Stimulated activated CD8-positive, alpha-beta memory T cell treated with anti-CD3 and anti-CD28 coated beads, Interleukin-7, amount 100 ng/mL, for 4 hours (primary cell): ENCODE data around the gene TAMM41.
"Not testable (repeated sequence)": the region's sequence is repeated elsewhere in the genome, so short reads cannot be mapped to it uniquely, and the experiment has no call there.

ENCODE experiments used
- DNase-seq, 2 donors: peaks; one replicate each; pipeline ENCODE4 v3.0.0-alpha.2; 2020; ENCODE audit warnings: low read depth in 2 of 2

The TAMM41 gene, protein sequence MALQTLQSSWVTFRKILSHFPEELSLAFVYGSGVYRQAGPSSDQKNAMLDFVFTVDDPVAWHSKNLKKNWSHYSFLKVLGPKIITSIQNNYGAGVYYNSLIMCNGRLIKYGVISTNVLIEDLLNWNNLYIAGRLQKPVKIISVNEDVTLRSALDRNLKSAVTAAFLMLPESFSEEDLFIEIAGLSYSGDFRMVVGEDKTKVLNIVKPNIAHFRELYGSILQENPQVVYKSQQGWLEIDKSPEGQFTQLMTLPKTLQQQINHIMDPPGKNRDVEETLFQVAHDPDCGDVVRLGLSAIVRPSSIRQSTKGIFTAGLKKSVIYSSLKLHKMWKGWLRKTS

DNA sequence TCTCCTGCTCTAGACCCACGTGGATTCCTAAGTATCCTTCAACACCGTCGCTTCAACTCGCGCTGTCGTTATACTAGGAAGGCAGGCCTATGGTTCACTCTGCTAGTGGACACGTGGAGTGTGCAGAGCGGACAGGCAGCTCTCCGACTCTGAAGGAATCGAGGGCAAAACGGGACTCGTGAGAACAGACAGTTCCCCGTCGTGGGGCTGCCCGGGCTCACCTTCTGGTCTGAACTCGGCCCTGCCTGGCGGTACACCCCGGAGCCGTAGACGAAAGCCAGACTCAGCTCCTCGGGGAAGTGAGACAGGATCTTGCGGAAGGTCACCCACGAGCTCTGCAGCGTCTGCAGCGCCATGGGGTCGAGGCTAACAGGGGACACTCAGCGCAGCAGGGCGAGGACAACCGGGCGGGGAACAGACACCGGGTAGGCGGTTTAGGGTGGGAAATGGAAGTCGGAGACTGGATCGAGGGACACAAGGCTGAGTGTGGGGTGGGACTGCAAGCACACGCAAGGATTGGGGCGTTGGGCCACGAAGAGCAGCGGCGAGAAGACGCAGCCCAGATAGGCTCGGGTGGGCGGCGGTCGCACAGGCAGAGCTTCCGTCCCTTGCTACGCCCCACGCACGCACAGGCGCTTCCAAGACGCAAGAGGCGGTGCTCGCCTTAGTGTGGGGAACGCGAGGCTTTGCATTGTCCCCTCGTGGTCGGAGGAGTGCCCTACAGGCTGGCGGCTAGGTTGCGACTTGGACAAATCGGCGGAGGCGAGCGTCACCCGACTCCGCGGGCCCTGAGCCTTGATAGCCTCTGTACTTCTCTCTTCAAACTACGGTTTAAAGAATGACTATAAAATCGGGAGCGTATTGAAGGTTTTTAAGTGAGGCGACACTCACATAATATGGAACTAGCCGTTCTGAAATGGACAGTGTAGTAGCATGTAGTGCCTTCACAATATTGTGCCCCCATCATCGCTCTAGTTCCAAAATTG is at the start of gene TAMM41:
TSS of gene TAMM41 (minus strand) at position 605 of the 986 bp plus-strand sequence. CDS start at position 356, 249 bp downstream.
- DNase-seq, result peak; percentile 85 to 89

DNA sequence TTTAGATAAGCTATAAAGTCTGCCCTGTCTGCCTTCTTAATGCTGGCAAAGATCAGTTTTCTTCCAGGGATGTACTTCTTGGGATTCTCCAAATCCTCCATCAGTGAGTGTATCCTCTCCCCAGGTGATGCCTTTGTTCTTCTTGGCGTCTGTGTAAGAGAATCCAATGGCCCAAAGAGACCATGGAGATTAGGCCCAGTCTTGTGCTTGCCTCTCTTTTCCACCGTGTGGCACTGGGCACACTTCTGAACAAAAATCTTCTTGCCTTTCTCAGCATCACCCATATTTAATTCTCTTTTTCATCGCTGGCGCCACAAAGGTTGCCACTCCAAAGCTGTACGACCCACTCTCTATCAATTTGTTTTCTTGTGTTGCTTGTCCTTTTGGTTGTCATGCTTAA is 32.2 kb upstream of the TAMM41 start:
- DNase-seq, result no peak

DNA sequence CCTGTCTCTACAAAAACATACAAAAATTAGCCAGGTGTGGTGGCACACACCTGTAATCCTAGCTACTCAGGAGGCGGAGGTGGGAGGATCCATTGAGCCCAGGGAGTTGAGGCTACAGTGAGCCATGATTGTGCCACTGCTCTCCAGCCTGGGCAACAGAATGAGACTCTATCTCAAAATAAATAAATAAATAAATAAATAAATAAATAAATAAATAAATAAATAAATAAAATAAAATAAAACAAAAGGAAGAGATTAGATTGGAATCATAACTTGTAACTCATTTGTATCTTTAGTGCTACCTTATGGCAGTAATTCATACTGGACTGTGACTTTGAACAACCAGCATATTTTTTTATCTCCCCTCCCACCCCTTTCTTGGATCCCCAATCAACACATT is 28.0 kb upstream of the TAMM41 start:
- DNase-seq, result not testable (repeated sequence)

DNA sequence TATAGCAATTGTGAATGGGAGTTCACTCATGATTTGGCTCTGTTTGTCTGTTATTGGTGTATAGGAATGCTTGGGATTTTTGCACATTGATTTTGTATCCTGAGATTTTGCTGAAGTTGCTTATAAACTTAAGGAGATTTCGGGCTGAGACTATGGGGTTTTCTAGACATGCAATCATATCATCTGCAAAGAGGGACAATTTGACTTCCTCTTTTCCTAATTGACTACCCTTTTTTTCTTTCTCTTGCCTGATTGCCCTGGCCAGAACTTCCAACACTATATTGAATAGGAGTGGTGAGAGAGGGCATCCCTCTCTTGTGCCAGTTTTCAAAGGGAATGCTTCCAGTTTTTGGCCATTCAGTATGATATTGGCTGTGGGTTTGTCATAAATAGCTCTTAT is 17.1 kb upstream of the TAMM41 start:
- not testable (repeated sequence) for DNase-seq

DNA sequence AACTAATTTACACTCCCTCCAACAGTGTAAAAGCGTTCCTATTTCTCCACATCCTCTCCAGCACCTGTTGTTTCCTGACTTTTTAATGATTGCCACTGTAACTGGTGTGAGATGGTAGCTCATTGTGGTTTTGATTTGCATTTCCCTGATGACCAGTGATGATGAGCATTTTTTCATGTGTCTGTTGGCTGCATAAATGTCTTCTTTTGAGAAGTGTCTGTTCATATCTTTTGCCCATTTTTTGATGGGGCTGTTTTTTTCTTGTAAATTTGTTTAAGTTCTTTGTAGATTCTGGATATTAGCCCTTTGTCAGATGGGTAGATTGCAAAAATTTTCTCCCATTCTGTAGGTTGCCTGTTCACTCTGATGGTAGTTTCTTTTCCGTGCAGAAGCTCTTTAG is 15.9 kb upstream of the TAMM41 start:
- DNase-seq, result not testable (repeated sequence)

DNA sequence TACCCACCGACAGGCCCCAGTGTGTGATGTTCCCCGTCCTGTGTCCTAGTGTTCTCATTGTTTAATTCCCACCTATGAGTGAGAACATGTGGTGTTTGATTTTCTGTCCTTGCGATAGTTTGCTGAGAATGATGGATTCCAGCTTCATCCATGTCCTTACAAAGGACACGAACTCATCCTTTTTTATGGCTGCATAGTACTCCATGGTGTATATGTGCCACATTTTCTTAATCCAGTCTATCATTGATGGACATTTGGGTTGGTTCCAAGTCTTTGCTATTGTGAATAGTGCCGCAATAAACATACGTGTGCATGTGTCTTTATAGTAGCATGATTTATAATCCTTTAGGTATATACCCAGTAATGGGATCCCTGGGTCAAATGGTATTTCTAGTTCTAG is 15.5 kb upstream of the TAMM41 start:
- DNase-seq, result not testable (repeated sequence)

DNA sequence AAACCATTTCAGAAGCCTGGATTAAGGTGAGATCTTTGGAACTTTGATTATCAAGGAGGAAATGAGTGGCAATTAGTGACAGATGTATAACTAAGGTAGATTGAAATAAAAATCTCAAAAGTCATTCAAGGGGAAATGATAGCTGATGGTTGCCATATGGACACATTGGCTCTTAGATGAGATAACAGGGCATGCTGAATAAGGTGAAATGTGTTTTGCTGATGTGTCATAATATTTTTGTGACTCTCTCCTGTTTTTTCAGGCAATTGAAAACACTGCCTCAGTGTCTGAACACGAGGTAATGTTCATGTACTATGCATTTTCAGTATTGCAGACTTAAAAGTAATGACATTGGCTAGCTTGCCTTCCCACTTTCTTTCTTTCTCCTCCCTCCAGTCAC is 13.5 kb upstream of the TAMM41 start:
- DNase-seq, result not testable (repeated sequence)

DNA sequence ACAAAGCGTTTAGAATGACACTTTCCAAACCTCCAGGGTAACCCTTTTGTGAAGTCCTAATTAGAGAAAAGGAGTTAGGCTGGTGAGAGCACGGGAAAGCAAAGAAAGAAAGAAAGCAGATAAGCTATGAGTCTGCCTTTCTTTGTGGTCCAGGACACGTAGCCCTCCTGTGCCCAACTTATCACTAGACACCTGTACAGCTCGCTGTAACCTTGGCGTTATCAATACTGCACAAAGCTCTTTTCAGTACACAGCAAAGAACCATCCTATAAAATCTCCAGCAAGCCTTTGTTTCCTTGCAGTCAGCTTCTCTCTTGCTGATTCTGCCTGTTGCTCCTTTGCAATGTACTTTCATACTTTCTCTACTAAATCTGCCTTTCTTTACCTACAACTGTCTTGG is 6.8 kb upstream of the TAMM41 start:
- DNase-seq, result no peak

DNA sequence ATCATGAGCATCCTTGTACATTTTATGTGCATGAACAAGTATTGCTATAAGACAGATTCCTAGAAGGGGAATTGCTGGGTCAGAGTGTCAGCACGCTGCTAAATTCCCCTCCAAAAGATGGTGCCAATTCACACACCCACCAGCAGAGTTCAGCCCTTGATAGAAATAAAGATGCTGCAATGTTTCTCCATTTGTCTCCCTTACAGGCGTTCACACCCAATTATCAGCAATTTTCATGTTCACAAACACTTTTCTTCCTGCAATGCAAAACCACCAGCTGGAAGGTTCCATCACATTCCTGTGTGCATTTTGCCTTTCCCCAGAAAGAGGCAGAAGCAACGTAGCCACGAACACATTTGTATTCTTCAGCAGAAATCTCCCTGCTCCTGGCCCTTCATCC is 3.3 kb upstream of the TAMM41 start:
- no peak for DNase-seq

DNA sequence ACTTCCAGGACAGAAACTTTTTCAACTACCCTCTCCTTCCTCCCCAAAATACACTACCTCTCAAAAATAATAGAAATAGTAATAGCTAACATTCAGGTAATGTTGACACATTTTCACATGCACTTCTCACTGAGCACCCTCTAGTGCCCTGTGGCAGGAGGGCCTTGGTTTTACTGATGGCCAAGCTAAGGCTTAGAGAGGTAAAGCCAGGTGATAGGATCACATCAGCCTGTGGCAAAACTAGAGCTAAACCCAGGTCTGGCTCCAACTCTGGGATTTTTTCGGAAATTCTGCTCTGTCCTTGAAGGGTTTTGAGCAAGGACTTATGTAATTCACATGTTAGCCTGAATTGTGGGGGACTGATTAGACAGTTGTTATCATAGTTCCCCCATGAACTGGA is 922 bp upstream of the TAMM41 start:
- DNase-seq, result no peak

DNA sequence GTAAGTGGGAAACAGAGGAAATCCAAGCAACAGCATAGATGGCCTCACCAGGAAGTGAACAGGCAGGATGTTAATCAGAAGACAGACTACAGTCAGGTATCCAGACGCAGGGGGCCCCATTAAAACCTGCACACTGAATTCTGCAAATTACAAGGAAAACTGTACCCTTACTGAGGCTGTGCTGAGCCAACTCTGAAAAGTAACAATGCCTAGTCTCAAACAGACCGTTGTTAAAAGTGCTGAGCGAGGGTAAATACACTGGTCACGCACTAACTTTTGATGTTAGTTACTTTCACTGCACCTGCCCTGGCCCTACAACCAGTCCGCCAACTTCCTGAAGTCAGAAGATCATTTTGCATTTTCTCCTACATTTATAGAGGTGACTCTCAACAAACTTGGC is 1.0 kb downstream of the TAMM41 start:
- no peak for DNase-seq

DNA sequence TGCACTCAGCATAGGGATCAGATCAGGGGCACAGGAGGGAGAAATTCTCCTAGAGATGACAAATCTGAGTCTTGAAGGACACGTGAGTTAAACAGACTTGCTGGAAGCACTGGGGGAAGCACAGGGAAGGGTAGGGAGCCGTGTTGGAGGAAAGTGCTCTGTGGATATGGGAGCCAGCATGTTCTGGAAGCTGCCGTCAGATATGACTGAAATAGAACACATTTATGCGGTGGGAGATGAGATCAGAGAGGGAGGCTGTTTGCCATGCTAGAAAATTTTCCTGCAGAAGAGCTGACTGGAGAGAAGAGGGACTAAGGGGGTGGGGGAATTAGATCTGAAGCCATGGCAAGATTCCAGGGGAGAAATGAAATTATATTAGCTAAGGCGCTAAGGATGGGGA is 1.8 kb downstream of the TAMM41 start:
- DNase-seq, result no peak

DNA sequence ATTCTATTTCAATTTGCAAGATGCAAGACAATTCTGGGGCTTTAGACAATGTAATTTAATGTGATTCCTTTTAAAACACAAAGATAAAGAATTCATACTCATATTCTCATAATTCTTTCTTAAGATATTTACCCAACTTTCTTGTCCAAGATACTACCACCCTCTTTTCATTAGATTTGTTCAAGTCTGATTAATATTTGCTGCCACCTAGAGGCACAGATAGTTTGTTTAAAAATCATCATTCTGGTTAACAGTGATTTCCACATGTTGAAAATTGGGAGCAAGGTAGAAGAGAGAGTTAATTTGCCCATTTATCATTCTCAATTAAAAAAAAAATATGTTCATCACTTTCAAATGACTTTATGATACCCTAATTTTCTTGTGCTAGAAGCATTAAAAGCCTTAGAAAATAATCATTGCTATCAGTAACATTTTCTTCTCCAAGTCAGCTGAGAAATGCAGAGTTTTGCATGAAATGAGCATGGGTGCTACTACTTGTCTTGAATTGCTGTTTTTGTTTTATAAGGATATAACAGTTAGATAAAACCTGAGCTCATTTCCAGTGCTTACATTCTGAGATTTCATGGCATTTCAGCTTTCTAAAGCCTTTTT is 11.6 kb downstream of the TAMM41 start:
- DNase-seq, result no peak

DNA sequence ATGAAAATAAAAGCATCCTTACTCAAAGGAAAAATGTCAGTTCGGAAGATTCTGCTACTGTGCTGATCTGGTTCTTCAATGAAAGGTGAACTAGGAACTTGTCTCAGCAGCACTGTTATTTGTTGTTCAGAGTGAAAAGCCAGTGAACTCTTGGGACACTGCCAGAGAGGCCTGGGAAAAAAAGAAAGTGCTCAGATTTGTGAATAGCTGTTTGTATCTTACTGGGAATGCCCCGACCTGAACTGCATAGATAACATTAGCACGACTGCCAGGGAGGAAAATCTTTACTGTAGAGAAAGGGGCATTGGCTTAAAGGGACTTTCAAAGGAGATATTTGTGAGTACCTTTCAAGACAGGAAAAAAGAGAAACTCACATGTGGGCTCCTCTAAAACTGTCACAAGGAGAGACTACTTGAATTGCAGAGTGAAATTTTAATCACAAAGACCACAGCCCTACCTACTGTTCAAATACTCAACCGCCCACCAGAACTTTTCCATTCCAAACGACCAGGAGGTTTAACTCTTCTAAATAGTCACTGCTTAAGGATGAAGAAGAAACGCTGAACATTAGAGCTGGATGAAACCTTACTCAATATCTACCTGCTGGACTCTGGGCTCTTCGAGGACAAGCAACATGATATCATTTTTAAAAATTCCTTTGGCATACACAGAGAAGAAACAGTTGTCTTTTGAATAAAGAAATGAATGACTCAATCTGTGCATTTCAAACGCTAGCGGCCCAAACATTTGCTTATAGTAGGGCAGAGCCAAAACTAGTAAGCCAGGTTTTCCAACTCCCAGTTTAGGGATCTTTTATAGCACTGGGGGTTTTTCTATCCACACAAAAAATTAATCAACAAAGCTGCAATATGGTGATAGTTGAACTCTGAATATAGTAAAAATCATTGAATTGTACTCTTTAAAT is 13.4 kb downstream of the TAMM41 start:
- no peak for DNase-seq

DNA sequence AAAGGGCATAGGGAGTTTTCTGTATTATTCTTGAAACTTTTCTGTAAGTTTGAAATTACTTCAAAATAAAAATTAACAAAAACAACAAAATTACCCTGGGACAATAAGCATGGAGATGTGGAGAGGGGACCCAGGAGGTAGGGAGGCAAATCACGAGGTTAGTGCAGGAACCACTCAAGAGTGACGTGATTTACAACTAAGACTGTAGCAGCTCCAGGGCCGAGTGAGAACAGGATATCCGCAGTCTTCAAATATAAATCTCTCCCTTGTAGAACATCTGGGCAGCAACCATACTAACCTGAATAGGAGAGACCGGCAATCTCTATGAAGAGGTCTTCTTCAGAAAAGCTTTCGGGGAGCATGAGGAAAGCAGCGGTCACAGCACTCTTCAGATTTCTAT is 17.3 kb downstream of the TAMM41 start:
- no peak for DNase-seq

DNA sequence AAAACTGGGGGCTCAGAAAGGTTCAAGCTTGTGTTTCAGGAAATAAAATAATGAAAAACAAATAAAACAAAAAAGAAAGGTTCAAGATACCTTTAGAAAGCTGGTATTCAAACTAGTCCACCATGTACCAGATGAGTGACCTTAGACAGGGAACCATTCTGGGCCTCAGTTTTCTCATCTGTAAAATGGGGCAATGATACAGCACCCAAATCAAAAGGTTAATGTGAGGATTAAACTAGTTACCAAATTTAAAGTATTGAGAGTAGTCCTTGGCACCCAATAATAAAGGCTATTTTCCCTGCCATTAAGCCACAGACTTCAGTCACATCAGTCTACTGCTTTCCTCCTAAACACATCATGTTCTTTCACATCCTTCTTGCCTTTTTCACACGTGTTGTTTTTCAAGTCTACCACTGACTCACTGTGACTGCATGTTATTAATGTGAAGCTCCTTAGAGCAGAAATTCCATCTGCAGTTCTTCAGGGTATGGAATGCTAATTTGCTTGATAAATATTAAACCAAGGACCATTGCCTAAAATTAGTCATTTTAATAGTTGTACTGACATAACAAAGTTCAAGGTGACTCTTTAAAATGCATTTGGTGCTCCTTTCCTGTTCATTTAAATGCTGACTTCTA is 19.9 kb downstream of the TAMM41 start:
- no peak for DNase-seq

DNA sequence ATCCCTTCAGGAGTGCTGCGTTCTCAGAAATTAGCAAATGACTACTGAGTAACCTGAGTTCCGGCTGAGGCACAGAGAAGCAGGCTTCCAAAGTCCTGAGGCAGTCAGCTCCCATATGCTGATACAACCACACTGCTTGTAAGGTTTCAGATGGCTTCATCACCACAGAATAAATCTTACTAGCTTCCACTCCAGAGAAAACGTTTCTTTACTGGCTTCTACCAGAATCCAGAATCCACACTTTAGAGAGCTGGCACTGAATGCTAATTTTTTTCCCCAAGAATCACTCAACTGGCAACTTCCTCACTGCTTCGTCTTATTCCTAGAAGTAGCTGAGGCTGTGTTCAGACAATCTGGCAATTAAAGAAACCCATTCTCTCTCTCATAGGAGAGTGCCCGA is 21.4 kb downstream of the TAMM41 start:
- no peak for DNase-seq

DNA sequence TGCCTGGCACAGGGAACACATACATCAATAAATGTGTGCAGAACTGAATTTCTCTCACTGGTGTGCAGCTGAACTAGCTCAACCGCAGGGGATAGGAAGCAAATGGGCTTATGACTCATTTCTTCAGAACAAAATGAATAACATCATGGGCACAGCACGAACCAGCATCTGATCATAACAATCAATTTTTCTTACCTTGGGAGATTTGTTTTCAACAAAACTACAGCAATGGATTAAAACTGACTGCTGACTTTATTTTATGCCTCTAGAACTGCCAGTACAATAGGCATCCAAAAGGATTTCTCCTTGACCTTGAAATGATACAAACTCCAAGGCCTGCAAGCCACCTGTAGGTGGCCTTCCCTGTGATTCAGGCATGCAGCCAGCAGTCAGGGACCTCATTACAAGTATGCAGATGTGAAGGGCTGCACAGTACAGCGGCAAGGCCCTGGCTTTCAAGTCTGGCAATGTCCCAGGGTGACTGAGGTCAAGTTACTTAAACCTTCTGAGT is 26.1 kb downstream of the TAMM41 start:
- DNase-seq, result no peak

DNA sequence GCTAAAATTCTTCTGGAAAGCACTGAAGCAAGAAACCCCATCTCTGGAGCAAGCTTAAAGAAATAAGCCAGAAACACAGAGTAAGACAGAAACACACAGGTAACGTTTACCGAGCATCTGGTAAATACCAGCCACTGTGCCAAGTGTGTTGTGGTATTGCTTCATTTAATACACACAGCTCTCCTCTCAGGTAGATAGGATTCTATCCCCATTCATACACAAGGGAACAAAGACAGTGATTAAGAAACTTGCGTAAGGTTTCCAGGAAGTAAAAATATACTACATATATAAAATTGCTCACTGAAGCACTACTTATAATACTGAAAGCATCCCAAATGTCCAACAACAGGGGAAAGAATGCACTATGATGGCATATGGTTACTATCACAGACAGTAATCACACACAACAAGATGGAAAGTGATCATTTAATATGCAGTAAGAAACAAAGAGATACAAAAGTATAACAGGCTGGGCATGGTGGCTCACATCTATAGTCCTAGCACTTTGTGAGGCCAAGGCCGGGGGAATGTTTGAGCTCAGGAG is 27.5 kb downstream of the TAMM41 start:
- DNase-seq, result no peak

DNA sequence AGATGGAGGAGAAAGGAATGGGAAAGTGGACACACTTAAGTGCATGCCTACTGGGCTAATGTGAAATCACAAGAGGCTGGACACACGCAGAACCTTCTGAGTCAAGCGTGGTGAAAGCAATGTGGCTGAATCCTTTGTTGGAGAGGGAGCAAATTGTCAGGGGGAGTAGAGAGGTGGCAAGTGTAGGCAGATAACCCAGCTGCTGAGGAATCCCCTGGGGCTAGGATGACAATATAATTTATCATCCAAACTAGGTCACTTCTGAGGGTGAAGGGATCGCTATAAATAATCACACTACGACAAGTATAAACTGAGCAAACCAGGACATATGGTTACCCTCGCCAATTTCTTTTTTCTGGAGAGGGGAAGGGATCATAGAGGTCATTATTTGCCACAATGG is 28.7 kb downstream of the TAMM41 start:
- no peak for DNase-seq
